MM.1S (cell line): ENCODE data around the gene PDRG1.

Experiments
- DNase-seq: peaks from one replicate; pipeline ENCODE4 v3.0.0-alpha.2; 2015
- H2AFZ ChIP-seq: fragments of 300-600 bp; sonication (generic); 2 replicates; pipeline ENCODE4 v1.6.0; 2016; ENCODE audit warnings: antibody characterized with exemption, low read length
- H3F3A ChIP-seq: fragments of 300-600 bp; sonication (generic); 2 replicates; pipeline ENCODE4 v1.6.1; 2016; ENCODE audit warnings: mild to moderate bottlenecking, antibody characterized with exemption, low read length, moderate library complexity, mixed read lengths; ENCODE audit not compliant: insufficient read depth
- H3K27ac ChIP-seq: fragments of 300-600 bp; sonication (generic); 2 replicates; pipeline ENCODE4 v1.5.1; 2016; ENCODE audit warnings: mild to moderate bottlenecking, low read length
- H3K27me3 ChIP-seq: fragments of 300-600 bp; sonication (generic); replicated peaks from 2 replicates; pipeline ENCODE4 v1.6.0; 2016; ENCODE audit warnings: low read length; ENCODE audit not compliant: insufficient read depth
- H3K36me3 ChIP-seq: fragments of 300-600 bp; sonication (generic); replicated peaks from 2 replicates; pipeline ENCODE4 v1.6.1; 2016; ENCODE audit warnings: mild to moderate bottlenecking, low read length, mixed read lengths; ENCODE audit not compliant: insufficient read depth
- H3K4me1 ChIP-seq: fragments of 300-600 bp; sonication (generic); 2 replicates; pipeline ENCODE4 v1.6.1; 2016; ENCODE audit warnings: low read length, mixed read lengths
- H3K4me2 ChIP-seq: fragments of 300-600 bp; sonication (generic); 2 replicates; pipeline ENCODE4 v1.6.0; 2016; ENCODE audit warnings: low read depth, low read length
- H3K4me3 ChIP-seq: fragments of 300-600 bp; sonication (generic); 2 replicates; pipeline ENCODE4 v1.5.1; 2016; ENCODE audit warnings: low read length, mixed read lengths
- H3K79me2 ChIP-seq: fragments of 300-600 bp; sonication (generic); 2 replicates; pipeline ENCODE4 v1.6.1; 2016; ENCODE audit warnings: mixed run types, low read length, mixed read lengths
- H3K9ac ChIP-seq: fragments of 300-600 bp; sonication (generic); 2 replicates; pipeline ENCODE4 v1.6.1; 2016; ENCODE audit warnings: low read length, mixed read lengths
- H3K9me2 ChIP-seq: fragments of 300-600 bp; sonication (generic); replicated peaks from 2 replicates; pipeline ENCODE4 v1.6.1; 2016; ENCODE audit warnings: mild to moderate bottlenecking, low read length, mixed read lengths; ENCODE audit not compliant: insufficient read depth
- H3K9me3 ChIP-seq: fragments of 300-600 bp; sonication (generic); replicated peaks from 2 replicates; pipeline ENCODE4 v1.6.1; 2016; ENCODE audit warnings: mild to moderate bottlenecking, low read length, mixed read lengths; ENCODE audit not compliant: insufficient read depth
- H4K20me1 ChIP-seq: fragments of 300-600 bp; sonication (generic); 2 replicates; pipeline ENCODE4 v1.6.1; 2016; ENCODE audit warnings: mild to moderate bottlenecking, low read length, moderate library complexity, mixed read lengths; ENCODE audit not compliant: insufficient read depth
- CTCF ChIP-seq: fragments of 300-600 bp; sonication (generic); IDR thresholded peaks from 2 replicates; pipeline ENCODE4 v1.5.1; 2016; ENCODE audit warnings: antibody characterized with exemption, low read length, mixed read lengths
- EZH2 ChIP-seq: fragments of 300-600 bp; sonication (generic); optimal IDR thresholded peaks from 2 replicates; pipeline ENCODE3; 2017; ENCODE audit warnings: low read depth, mild to moderate bottlenecking, antibody characterized with exemption, low read length, mixed read lengths
- EZH2phosphoT487 ChIP-seq: fragments of 300-600 bp; sonication (generic); IDR thresholded peaks from 2 replicates; pipeline ENCODE4 v1.6.1; 2018; ENCODE audit warnings: antibody characterized with exemption, low read length

PDRG1 gene

DNA sequence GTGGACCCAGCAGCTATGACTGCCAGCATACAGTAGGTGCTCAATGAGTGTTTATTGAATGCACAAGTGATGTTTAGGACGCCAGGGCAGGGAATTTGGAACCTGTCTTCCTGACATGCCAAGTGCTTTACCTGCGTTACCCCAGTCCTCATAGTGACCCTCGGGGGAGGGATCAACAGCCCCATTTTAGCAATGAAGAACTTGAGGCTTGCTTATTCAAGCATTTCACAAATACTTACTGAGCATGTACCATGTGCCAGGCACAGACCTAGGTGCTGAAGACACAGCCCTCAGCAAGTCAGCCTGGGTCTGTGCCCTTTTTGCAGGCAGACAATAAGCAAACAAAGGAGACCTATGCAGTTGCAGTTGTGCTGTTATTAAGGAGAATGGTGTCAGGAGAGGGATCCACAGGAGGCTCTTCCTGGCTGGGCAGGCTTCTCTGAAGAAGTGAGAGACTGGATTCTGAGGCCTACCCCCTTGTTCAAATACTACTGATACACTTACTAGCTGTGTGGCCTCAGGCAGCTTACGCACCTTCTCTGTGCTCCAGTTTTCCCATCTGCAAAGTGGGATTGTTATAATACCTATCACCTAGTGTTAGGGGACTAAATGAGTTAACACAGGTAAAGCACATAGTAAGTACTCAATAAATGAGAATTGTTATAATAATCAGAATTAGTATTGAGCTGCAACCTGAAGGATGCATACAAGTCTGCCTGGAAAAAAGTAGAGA, 41.6 kb downstream of the PDRG1 start:
- Histone ChIP-seq H4K20me1 (no peaks in the 10 kb centered on the region), H3K9me2 (no peaks in the 10 kb centered on the region), H3K9ac (no peak overlapping the region), H3K79me2 (no peaks in the 10 kb centered on the region), H3K4me3 (no peak overlapping the region), H3F3A (no peaks in the 10 kb centered on the region), H3K4me1 (no peaks in the 10 kb centered on the region), H3K27me3 (peaks cover 11% of the 10 kb centered on the region), H2AFZ (no peak overlapping the region), H3K36me3 (no peaks in the 10 kb centered on the region), H3K9me3 (no peaks in the 10 kb centered on the region), H3K27ac (no peak overlapping the region), H3K4me2 (no peak overlapping the region)
- TF ChIP-seq CTCF = no peak
- no peak for TF ChIP-seq EZH2
- TF ChIP-seq EZH2phosphoT487 = no peak
- no peak for DNase-seq

GRCh38 chr20:31909253-31910070, 42.4 kb downstream of the PDRG1 start:
- Histone ChIP-seq H3K79me2 (no peaks in the 10 kb centered on the region), H3K4me3 (no peak overlapping the region), H3K4me2 (no peak overlapping the region), H3K27ac (no peak overlapping the region), H3K9ac (no peak overlapping the region), H3K9me3 (no peaks in the 10 kb centered on the region), H3K9me2 (no peaks in the 10 kb centered on the region), H4K20me1 (no peaks in the 10 kb centered on the region), H3F3A (no peaks in the 10 kb centered on the region), H3K36me3 (no peaks in the 10 kb centered on the region), H3K4me1 (no peaks in the 10 kb centered on the region), H3K27me3 (peaks cover 11% of the 10 kb centered on the region), H2AFZ (no peak overlapping the region)
- no peak for DNase-seq
- no peak for TF ChIP-seq CTCF

- no peaks in the 10 kb centered on the region for H4K20me1 ChIP-seq
- DNase-seq = no peak
- H2AFZ ChIP-seq = no peak overlapping the region
- no peak for TF ChIP-seq CTCF
- TF ChIP-seq EZH2 = no peak
- TF ChIP-seq EZH2phosphoT487 = no peak
- H3K9me2 ChIP-seq = no peaks in the 10 kb centered on the region
- no peak overlapping the region for H3K4me3 ChIP-seq
- H3K79me2 ChIP-seq = no peaks in the 10 kb centered on the region
- H3K27ac ChIP-seq = no peak overlapping the region
- H3K9ac ChIP-seq = no peak overlapping the region
- H3K36me3 ChIP-seq = no peaks in the 10 kb centered on the region
- peaks cover 6% of the 10 kb centered on the region for H3K27me3 ChIP-seq
- no peak overlapping the region for H3K4me2 ChIP-seq
- no peaks in the 10 kb centered on the region for H3F3A ChIP-seq
- no peaks in the 10 kb centered on the region for H3K9me3 ChIP-seq
- H3K4me1 ChIP-seq = no peaks in the 10 kb centered on the region
Measured at GRCh38 chr20:31908424-31908823, 43.4 kb downstream of the PDRG1 start.
